ENCODE results near the gene TOPBP1. TPM values are rescaled to one million over a fixed set of nuclear protein-coding genes. Genes with fewer than 3 reads are reported as not detected.

The TOPBP1 gene
- total and polyA plus RNA-seq, 9 of the 15 experiments (the other 6 are each of a cell fraction or from before 2014, with no cell fraction given): 16.6 to 77.6 (median 58.2) TPM

GRCh38 chr3:133574260-133574881 is 87.4 kb downstream of the TOPBP1 start (continued):
- TF ChIP-seq REST (IDR thresholded peaks at IDR 0.05; ENCODE audit: borderline replicate concordance): peak; percentile 33
- TF ChIP-seq REST (CRISPR knock-in tag; IDR thresholded peaks at IDR 0.05; ENCODE audit: low read depth): no peak
- no peak for TF ChIP-seq ILK (tag; IDR thresholded peaks at IDR 0.05; ENCODE audit: borderline replicate concordance, low read depth)
- no peak for TF ChIP-seq ZBTB34 (CRISPR knock-in tag; IDR thresholded peaks at IDR 0.05)
- TF ChIP-seq CTBP1 (IDR thresholded peaks at IDR 0.05; ENCODE audit: borderline replicate concordance): peak; percentile 33; the same call in 1 of the 2 replicates
